ENCODE results near the gene ABCB8.

Gene ABCB8

GRCh38 chr7:151013733-151014497, 14.3 kb upstream of the ABCB8 start:
- Histone ChIP-seq H3K9me3 (no peaks in the 10 kb centered on the region), H3K27me3 (ENCODE audit: low read depth) (no peaks in the 10 kb centered on the region), H3K4me1 (peaks cover 8% of the 10 kb centered on the region), H3K36me3 (replicated peaks) (no peaks in the 10 kb centered on the region), H3K4me3 (no peak overlapping the region)
- no peak for DNase-seq (ENCODE audit: low spot score in 2 of 2)
- in situ Hi-C loops (cut with MboI; ENCODE audit: low sequenced_read_pairs): no loop called here

DNA sequence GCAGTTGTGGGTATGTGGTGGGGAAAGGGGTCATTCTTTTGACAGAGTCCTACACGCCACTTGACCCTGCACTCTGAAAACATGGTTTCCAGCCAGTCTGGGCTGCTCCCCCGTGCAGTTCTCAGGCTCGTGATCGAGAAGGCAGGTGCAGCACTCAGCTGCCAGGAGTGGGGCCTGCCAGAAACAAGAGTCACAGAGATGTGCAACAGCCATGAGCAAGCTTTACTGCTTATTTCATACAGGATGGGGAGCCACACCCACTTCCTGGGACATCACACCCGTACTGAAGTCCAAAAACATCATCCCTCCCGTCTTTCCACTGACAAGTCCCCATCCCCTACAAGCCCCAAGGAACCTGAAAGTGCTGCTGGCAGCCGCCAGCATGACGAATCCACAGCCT, 13.3 kb upstream of the ABCB8 start:
- in situ Hi-C loops (cut with MboI; ENCODE audit: low sequenced_read_pairs): no loop called here
- Histone ChIP-seq H3K4me1 (peaks cover 8% of the 10 kb centered on the region), H3K36me3 (replicated peaks) (no peaks in the 10 kb centered on the region), H3K9me3 (no peaks in the 10 kb centered on the region), H3K27me3 (ENCODE audit: low read depth) (no peaks in the 10 kb centered on the region), H3K4me3 (no peak overlapping the region)
- DNase-seq (ENCODE audit: low spot score in 2 of 2): no peak

DNA sequence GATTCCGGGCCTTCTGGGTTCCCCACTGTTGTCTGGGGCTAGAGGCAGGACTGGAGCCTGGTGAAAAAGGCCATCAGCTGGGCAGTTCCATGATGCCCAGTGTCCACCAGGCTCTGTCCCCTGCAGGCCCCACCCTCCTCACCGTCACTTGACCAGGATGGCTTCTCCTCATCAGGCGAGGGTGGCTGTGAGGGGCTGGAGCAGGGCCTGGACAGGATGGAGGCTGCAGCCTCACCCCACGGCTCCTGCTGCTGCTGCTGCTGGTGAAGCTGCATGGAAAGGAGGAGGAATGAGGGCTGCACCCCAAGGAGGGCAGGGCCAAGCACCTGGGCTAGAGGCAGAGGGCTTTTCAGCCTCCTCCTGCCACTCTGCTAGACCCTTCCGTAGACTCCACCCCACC, 12.3 kb upstream of the ABCB8 start:
- peaks cover 13% of the 10 kb centered on the region for H3K4me1 ChIP-seq
- H3K4me3 ChIP-seq: no peak overlapping the region
- H3K27me3 ChIP-seq (ENCODE audit: low read depth): no peaks in the 10 kb centered on the region
- no peak for DNase-seq (ENCODE audit: low spot score in 2 of 2)
- no peaks in the 10 kb centered on the region for H3K9me3 ChIP-seq
- in situ Hi-C loops (cut with MboI; ENCODE audit: low sequenced_read_pairs): no loop called here
- H3K36me3 ChIP-seq (replicated peaks): no peaks in the 10 kb centered on the region

DNA sequence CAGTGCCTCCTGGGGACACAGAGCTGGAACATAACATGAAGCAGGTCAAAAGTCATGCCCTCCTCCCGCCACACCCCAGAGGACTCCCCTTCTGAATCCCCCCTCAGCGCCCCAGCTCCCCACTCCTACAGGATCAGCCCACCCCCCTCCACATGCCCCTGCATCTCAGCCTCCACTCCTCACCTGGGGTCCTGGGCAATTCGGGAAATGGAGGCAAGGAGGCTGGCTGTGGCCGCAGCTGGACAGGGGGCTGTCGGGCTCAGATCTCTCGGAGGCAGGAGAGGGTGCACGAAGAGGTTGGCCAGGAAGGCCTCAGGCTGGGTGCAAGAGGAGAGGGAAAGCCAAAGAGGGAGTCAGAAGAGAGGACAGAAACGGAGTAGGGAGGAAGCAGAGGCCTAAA, 11.7 kb upstream of the ABCB8 start:
- H3K4me1 ChIP-seq: peaks cover 13% of the 10 kb centered on the region
- H3K27me3 ChIP-seq (ENCODE audit: low read depth): no peaks in the 10 kb centered on the region
- H3K4me3 ChIP-seq: no peak overlapping the region
- no peak for DNase-seq (ENCODE audit: low spot score in 2 of 2)
- in situ Hi-C loops (cut with MboI; ENCODE audit: low sequenced_read_pairs): no loop called here
- H3K36me3 ChIP-seq (replicated peaks): no peaks in the 10 kb centered on the region
- no peaks in the 10 kb centered on the region for H3K9me3 ChIP-seq

DNA sequence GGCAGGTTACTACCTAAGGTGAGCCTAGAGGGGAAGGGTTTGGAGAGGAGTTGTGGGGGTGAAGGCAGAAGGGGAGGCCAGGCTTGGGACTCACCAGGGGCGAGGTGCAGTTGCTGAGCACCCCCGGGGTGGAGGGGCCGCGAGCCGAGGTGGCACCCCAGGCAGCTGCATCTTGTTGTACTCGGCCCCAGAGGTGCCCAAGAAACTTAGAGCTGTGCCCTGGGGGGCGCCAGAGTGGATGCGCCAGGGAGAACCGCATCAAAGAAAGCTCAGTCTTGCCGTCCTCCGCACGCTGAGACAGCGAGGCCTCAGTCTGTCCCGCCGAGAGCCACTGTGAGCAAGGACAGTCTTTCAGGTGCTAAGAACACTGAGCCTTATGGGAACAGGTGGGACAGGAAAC, 11.3 kb upstream of the ABCB8 start:
- H3K27me3 ChIP-seq (ENCODE audit: low read depth): no peaks in the 10 kb centered on the region
- peaks cover 13% of the 10 kb centered on the region for H3K4me1 ChIP-seq
- in situ Hi-C loops (cut with MboI; ENCODE audit: low sequenced_read_pairs): no loop called here

GRCh38 chr7:151017370-151017952, 10.8 kb upstream of the ABCB8 start:
- Histone ChIP-seq H3K4me3 (peak overlapping the region; percentile 23), H3K9me3 (no peaks in the 10 kb centered on the region), H3K27me3 (ENCODE audit: low read depth) (no peaks in the 10 kb centered on the region), H3K36me3 (replicated peaks) (no peaks in the 10 kb centered on the region), H3K4me1 (peaks cover 13% of the 10 kb centered on the region)
- in situ Hi-C loops (cut with MboI; ENCODE audit: low sequenced_read_pairs): no loop called here
- no peak for DNase-seq (ENCODE audit: low spot score in 2 of 2)

More for the DNA sequence above, 11.3 kb upstream of the ABCB8 start:
- Histone ChIP-seq H3K9me3 (no peaks in the 10 kb centered on the region), H3K4me3 (0 out of 2 replicates have a peak overlapping the region, but pooled peaks have one; percentile 23), H3K36me3 (replicated peaks) (no peaks in the 10 kb centered on the region)
- DNase-seq (ENCODE audit: low spot score in 2 of 2): no peak

- no peaks in the 10 kb centered on the region for H3K36me3 ChIP-seq (replicated peaks)
- in situ Hi-C loops (cut with MboI; ENCODE audit: low sequenced_read_pairs): no loop called here
- peaks cover 13% of the 10 kb centered on the region for H3K4me1 ChIP-seq
- DNase-seq (ENCODE audit: low spot score in 2 of 2): peak; percentile 63 to 93
- peak overlapping the region; percentile 23 for H3K4me3 ChIP-seq
- H3K27me3 ChIP-seq (ENCODE audit: low read depth): no peaks in the 10 kb centered on the region
- H3K9me3 ChIP-seq: no peaks in the 10 kb centered on the region
Measured at GRCh38 chr7:151017953-151018420, 10.3 kb upstream of the ABCB8 start.

- no peak for DNase-seq (ENCODE audit: low spot score in 2 of 2)
- H3K27me3 ChIP-seq (ENCODE audit: low read depth): no peaks in the 10 kb centered on the region
Measured at GRCh38 chr7:151018421-151019129, 9.7 kb upstream of the ABCB8 start.

GRCh38 chr7:151019130-151019447, 9.2 kb upstream of the ABCB8 start:
- no peak for DNase-seq (ENCODE audit: low spot score in 2 of 2)
- no peaks in the 10 kb centered on the region for H3K9me3 ChIP-seq
- H3K4me3 ChIP-seq: no peak overlapping the region
- H3K27me3 ChIP-seq (ENCODE audit: low read depth): no peaks in the 10 kb centered on the region
- H3K4me1 ChIP-seq: peaks cover 13% of the 10 kb centered on the region
- in situ Hi-C loops (cut with MboI; ENCODE audit: low sequenced_read_pairs): no loop called here
- no peaks in the 10 kb centered on the region for H3K36me3 ChIP-seq (replicated peaks)

More at GRCh38 chr7:151018421-151019129, 9.7 kb upstream of the ABCB8 start:
- H3K4me1 ChIP-seq: peaks cover 13% of the 10 kb centered on the region
- in situ Hi-C loops (cut with MboI; ENCODE audit: low sequenced_read_pairs): no loop called here
- no peaks in the 10 kb centered on the region for H3K36me3 ChIP-seq (replicated peaks)
- H3K9me3 ChIP-seq: no peaks in the 10 kb centered on the region
- peak overlapping the region; percentile 23 for H3K4me3 ChIP-seq

- peaks cover 13% of the 10 kb centered on the region for H3K4me1 ChIP-seq
- H3K4me3 ChIP-seq: no peak overlapping the region
- no peaks in the 10 kb centered on the region for H3K27me3 ChIP-seq (ENCODE audit: low read depth)
- in situ Hi-C loops (cut with MboI; ENCODE audit: low sequenced_read_pairs): no loop called here
- peak in 1 of 2 experiments; percentile 51 for DNase-seq (ENCODE audit: low spot score in 2 of 2)
- no peaks in the 10 kb centered on the region for H3K36me3 ChIP-seq (replicated peaks)
- no peaks in the 10 kb centered on the region for H3K9me3 ChIP-seq
Measured at GRCh38 chr7:151020231-151020630, 8.0 kb upstream of the ABCB8 start.

DNA sequence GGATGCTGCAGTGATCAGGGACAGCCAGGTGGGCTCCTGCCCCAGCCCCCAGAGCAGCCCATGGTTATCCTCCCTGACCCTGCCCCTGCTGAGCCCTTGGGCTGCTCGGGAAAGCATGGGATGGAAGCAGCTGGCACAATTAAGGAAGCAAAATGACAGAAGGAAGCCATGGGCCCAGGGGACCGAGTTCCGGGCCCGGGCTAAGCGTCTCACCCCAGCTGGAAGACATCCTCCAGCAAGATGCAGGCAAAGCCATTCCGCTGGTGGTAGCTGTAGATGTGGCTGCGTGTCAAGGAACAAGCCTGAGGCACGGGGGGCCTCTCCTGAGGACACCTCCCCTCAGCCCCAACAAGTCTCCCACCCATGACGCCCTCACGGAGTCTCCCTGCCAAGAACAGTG, 5.0 kb upstream of the ABCB8 start:
- Histone ChIP-seq H3K27me3 (ENCODE audit: low read depth) (no peaks in the 10 kb centered on the region), H3K4me3 (no peak overlapping the region), H3K9me3 (no peaks in the 10 kb centered on the region), H3K4me1 (peaks cover 25% of the 10 kb centered on the region), H3K36me3 (replicated peaks) (no peaks in the 10 kb centered on the region)
- in situ Hi-C loops (cut with MboI; ENCODE audit: low sequenced_read_pairs): no loop called here
- no peak for DNase-seq (ENCODE audit: low spot score in 2 of 2)

DNA sequence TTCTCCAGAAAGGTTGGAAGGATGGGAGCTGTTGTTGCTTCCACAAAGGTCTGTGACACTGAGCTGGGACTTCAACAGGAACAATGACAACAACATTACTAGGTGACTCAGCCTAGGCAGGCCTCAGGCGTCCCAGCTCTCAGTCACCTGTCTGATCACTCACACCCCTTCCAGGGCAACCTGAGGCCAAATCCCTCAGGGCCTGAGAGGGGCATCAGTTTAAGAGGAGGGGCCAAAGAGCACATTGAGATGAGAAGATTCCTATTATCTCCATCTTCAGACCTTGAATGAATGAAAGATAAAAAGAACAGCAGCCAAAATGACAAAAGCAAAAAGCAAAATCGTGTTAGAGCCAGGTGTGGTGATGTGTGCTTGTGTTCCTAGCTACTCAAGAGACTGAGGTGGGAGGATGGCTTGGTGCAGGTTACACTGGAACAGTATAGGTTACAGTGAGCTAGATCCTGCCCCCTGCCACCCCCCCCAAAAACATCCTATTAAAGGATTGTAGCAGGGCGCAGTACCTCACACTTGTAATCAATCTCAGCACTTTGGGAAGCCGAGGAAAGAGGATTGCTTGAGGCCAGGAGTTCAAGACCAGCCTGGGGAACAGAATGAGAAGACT, 3.7 kb upstream of the ABCB8 start, which contains the start of gene ATG9B:
TSS of gene ATG9B (minus strand) at position 60 of the 622 bp plus-strand sequence. CDS start 71 bp downstream, outside the sequence.
- no peak for DNase-seq (ENCODE audit: low spot score in 2 of 2)
- Histone ChIP-seq H3K9me3 (no peaks in the 10 kb centered on the region), H3K36me3 (replicated peaks) (no peaks in the 10 kb centered on the region), H3K4me3 (no peak within 1 kb of the TSS), H3K27me3 (ENCODE audit: low read depth) (no peaks in the 10 kb centered on the region), H3K4me1 (peaks cover 25% of the 10 kb centered on the region)
- in situ Hi-C loops (cut with MboI; ENCODE audit: low sequenced_read_pairs): no loop called here

DNA sequence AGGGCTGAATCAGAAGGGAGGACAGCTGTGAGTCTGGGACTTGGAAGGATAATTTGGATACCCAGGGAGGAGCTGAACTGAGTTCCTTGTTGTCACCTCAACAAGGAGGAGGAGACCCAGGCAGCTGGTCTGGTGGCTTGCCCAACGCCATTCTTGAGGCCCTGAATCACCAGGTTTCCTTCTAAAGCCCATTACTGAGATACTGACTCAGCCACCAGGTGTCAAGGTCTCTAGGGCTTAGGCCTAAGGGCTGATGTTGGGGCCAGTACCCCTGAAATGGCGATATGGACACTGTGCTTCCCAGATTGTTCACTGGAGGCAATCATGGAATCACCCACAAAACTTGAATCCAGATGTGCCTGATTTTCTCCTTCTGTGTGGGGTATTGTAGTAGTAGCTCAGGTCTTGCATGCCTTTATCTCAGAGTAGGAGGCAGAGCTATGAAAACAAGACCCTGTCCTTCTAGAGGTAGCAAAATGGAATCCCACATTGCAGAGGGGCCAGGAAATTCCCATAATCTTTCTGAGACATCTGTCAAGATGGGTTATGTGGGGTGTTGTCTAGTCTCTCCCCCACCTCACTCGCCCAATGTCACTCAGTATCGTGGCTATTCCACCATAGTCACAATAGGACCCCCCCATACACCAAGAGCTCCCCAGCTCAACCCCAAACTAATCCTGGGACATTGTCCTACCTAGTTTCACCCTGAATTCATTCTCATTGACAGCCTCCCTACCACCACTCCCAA, 2.2 kb upstream of the ABCB8 start:
- H3K4me1 ChIP-seq: peaks cover 20% of the 10 kb centered on the region
- no peak overlapping the region for H3K4me3 ChIP-seq
- no peaks in the 10 kb centered on the region for H3K9me3 ChIP-seq
- DNase-seq (ENCODE audit: low spot score in 2 of 2): no peak
- in situ Hi-C loops (cut with MboI; ENCODE audit: low sequenced_read_pairs): no loop called here
- no peaks in the 10 kb centered on the region for H3K36me3 ChIP-seq (replicated peaks)
- H3K27me3 ChIP-seq (ENCODE audit: low read depth): no peaks in the 10 kb centered on the region
